Breast epithelium (tissue), 3 donors: Measurements from ENCODE around the gene FAIM2.

Source experiments
- POLR2AphosphoS5 ChIP-seq, 3 donors: sonication (generic); formaldehyde crosslinking; IDR thresholded peaks; one replicate each; pipeline ENCODE4 v1.6.1; 2017; ENCODE audit warnings: antibody characterized with exemption in 3 of 3
- TF ChIP-seq, protein P1 (sequence below), 3 donors: fragments of 450-650 bp; IDR thresholded peaks; one replicate each; pipeline ENCODE4 v1.5.1; 2016 to 2017; ENCODE audit warnings: antibody characterized with exemption in 3 of 3, mild to moderate bottlenecking in 3 of 3, moderate library complexity in 3 of 3

DNA sequence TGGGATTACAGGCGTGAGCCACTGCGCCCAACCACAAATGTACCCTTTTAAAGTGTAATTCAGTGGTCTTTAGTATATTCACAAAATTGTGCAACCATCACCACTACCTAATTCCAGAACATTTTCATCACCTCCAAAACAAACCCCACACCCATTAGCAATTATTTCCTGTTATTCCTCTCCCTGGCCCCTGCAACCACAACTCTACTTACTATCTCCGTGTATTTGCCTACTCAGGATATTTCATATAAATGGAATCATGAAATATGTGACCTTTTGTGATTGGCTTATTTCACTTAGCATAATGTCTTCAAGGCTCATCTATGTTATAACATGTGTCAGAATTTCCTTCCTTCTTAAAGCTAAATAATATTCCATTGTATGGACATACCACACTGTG, 30.8 kb upstream of the FAIM2 start:
- no peak for TF ChIP-seq POLR2AphosphoS5 (IDR thresholded peaks at IDR 0.05)
- TF ChIP-seq, protein P1, sequence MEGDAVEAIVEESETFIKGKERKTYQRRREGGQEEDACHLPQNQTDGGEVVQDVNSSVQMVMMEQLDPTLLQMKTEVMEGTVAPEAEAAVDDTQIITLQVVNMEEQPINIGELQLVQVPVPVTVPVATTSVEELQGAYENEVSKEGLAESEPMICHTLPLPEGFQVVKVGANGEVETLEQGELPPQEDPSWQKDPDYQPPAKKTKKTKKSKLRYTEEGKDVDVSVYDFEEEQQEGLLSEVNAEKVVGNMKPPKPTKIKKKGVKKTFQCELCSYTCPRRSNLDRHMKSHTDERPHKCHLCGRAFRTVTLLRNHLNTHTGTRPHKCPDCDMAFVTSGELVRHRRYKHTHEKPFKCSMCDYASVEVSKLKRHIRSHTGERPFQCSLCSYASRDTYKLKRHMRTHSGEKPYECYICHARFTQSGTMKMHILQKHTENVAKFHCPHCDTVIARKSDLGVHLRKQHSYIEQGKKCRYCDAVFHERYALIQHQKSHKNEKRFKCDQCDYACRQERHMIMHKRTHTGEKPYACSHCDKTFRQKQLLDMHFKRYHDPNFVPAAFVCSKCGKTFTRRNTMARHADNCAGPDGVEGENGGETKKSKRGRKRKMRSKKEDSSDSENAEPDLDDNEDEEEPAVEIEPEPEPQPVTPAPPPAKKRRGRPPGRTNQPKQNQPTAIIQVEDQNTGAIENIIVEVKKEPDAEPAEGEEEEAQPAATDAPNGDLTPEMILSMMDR (IDR thresholded peaks at IDR 0.05) = no peak
